SK-N-SH treated with all-trans-retinoic acid at 6 μM for 48 hours (cell line): ENCODE measurements around the gene PIN4.

Source experiments
- ESRRG ChIP-seq: fragments of 250-450 bp; sonication (Bioruptor Pico); IDR thresholded peaks from 2 replicates; pipeline ENCODE4 v1.6.1; 2021; ENCODE audit warnings: mild to moderate bottlenecking
- GLIS3 ChIP-seq: fragments of 250-450 bp; sonication (Bioruptor Pico); IDR thresholded peaks from 2 replicates; pipeline ENCODE4 v1.5.0; 2020; ENCODE audit warnings: mild to moderate bottlenecking, moderate library complexity
- ISL1 ChIP-seq: fragments of 250-450 bp; sonication (Bioruptor Pico); IDR thresholded peaks from 2 replicates; pipeline ENCODE4 v2.1.2; 2022; ENCODE audit warnings: mild to moderate bottlenecking, moderate library complexity
- PPARA ChIP-seq: fragments of 250-450 bp; sonication (Bioruptor Pico); IDR thresholded peaks from 2 replicates; pipeline ENCODE4 v1.5.0; 2020; ENCODE audit warnings: mild to moderate bottlenecking, borderline replicate concordance
- ZC3H10 ChIP-seq: fragments of 250-450 bp; sonication (Bioruptor Pico); IDR thresholded peaks from 2 replicates; pipeline ENCODE4 v1.5.1; 2021; ENCODE audit warnings: mild to moderate bottlenecking, moderate library complexity
- ZFP3 ChIP-seq: fragments of 250-450 bp; sonication (Bioruptor Pico); IDR thresholded peaks from 2 replicates; pipeline ENCODE4 v1.5.0; 2020; ENCODE audit warnings: mild to moderate bottlenecking, moderate library complexity
- ZNF70 ChIP-seq: fragments of 450-650 bp; formaldehyde crosslinking; IDR thresholded peaks from 2 replicates; pipeline ENCODE4 v1.5.0; 2020; ENCODE audit warnings: mild to moderate bottlenecking, moderate library complexity
- ZNF8 ChIP-seq: fragments of 450-650 bp; formaldehyde crosslinking; IDR thresholded peaks from 2 replicates; pipeline ENCODE4 v1.5.0; 2020; ENCODE audit warnings: mild to moderate bottlenecking, moderate library complexity
- TF ChIP-seq, protein P1 (sequence below): fragments of 250-450 bp; sonication (Bioruptor Pico); IDR thresholded peaks from 2 replicates; pipeline ENCODE4 v1.8.0; 2020; ENCODE audit warnings: mild to moderate bottlenecking, moderate library complexity, borderline replicate concordance
- TF ChIP-seq, protein P2 (sequence below): fragments of 250-450 bp; sonication (Bioruptor Pico); IDR thresholded peaks from 2 replicates; pipeline ENCODE4 v1.5.1; 2020; ENCODE audit warnings: low read depth, mild to moderate bottlenecking, moderate library complexity
- TF ChIP-seq, protein P3 (sequence below): fragments of 250-450 bp; sonication (Bioruptor Pico); IDR thresholded peaks from 2 replicates; pipeline ENCODE4 v1.8.0; 2021; ENCODE audit warnings: low read depth, mild to moderate bottlenecking, moderate library complexity, borderline replicate concordance
- TF ChIP-seq, protein P4 (sequence below): fragments of 250-450 bp; sonication (Bioruptor Pico); IDR thresholded peaks from 2 replicates; pipeline ENCODE4 v1.5.0; 2020; ENCODE audit warnings: mild to moderate bottlenecking, moderate library complexity

DNA sequence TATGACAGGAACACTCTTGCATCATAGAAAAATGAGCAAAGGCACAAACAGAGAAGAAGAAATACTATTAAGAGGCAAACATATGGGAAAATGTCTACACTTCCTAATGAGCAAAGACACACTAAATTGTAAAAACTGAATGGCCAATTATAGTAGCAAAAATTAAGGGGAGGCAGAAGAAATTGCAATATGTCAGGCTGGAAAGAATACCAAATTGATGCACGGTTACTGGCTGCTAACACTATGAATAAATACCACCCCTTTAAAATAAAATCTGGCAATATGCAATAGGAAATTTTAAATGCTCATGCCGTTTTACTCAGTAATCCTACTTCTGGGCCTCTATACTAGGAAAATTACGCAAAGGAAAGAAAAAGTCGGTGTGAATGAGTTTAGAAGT lies 16.0 kb upstream of the PIN4 start:
- TF ChIP-seq ISL1 (no peak), GLIS3 (CRISPR knock-in tag) (no peak), ZNF70 (CRISPR knock-in tag) (no peak), ZC3H10 (CRISPR knock-in tag) (no peak), ZFP3 (CRISPR knock-in tag) (no peak), PPARA (CRISPR knock-in tag) (no peak), ZNF8 (CRISPR knock-in tag) (no peak), ESRRG (CRISPR knock-in tag) (no peak)
- TF ChIP-seq, protein P1, sequence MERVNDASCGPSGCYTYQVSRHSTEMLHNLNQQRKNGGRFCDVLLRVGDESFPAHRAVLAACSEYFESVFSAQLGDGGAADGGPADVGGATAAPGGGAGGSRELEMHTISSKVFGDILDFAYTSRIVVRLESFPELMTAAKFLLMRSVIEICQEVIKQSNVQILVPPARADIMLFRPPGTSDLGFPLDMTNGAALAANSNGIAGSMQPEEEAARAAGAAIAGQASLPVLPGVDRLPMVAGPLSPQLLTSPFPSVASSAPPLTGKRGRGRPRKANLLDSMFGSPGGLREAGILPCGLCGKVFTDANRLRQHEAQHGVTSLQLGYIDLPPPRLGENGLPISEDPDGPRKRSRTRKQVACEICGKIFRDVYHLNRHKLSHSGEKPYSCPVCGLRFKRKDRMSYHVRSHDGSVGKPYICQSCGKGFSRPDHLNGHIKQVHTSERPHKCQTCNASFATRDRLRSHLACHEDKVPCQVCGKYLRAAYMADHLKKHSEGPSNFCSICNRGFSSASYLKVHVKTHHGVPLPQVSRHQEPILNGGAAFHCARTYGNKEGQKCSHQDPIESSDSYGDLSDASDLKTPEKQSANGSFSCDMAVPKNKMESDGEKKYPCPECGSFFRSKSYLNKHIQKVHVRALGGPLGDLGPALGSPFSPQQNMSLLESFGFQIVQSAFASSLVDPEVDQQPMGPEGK (CRISPR knock-in tag) = no peak
- TF ChIP-seq, protein P2, sequence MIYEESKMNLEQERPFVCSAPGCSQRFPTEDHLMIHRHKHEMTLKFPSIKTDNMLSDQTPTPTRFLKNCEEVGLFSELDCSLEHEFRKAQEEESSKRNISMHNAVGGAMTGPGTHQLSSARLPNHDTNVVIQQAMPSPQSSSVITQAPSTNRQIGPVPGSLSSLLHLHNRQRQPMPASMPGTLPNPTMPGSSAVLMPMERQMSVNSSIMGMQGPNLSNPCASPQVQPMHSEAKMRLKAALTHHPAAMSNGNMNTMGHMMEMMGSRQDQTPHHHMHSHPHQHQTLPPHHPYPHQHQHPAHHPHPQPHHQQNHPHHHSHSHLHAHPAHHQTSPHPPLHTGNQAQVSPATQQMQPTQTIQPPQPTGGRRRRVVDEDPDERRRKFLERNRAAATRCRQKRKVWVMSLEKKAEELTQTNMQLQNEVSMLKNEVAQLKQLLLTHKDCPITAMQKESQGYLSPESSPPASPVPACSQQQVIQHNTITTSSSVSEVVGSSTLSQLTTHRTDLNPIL = no peak
- TF ChIP-seq, protein P3, sequence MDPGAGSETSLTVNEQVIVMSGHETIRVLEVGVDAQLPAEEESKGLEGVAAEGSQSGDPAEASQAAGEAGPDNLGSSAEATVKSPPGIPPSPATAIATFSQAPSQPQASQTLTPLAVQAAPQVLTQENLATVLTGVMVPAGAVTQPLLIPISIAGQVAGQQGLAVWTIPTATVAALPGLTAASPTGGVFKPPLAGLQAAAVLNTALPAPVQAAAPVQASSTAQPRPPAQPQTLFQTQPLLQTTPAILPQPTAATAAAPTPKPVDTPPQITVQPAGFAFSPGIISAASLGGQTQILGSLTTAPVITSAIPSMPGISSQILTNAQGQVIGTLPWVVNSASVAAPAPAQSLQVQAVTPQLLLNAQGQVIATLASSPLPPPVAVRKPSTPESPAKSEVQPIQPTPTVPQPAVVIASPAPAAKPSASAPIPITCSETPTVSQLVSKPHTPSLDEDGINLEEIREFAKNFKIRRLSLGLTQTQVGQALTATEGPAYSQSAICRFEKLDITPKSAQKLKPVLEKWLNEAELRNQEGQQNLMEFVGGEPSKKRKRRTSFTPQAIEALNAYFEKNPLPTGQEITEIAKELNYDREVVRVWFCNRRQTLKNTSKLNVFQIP (CRISPR knock-in tag) = no peak
- TF ChIP-seq, protein P4, sequence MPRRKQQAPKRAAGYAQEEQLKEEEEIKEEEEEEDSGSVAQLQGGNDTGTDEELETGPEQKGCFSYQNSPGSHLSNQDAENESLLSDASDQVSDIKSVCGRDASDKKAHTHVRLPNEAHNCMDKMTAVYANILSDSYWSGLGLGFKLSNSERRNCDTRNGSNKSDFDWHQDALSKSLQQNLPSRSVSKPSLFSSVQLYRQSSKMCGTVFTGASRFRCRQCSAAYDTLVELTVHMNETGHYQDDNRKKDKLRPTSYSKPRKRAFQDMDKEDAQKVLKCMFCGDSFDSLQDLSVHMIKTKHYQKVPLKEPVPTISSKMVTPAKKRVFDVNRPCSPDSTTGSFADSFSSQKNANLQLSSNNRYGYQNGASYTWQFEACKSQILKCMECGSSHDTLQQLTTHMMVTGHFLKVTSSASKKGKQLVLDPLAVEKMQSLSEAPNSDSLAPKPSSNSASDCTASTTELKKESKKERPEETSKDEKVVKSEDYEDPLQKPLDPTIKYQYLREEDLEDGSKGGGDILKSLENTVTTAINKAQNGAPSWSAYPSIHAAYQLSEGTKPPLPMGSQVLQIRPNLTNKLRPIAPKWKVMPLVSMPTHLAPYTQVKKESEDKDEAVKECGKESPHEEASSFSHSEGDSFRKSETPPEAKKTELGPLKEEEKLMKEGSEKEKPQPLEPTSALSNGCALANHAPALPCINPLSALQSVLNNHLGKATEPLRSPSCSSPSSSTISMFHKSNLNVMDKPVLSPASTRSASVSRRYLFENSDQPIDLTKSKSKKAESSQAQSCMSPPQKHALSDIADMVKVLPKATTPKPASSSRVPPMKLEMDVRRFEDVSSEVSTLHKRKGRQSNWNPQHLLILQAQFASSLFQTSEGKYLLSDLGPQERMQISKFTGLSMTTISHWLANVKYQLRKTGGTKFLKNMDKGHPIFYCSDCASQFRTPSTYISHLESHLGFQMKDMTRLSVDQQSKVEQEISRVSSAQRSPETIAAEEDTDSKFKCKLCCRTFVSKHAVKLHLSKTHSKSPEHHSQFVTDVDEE (CRISPR knock-in tag) = no peak
